ENCODE data around the gene PRKCSH. TPM values are rescaled to one million over a fixed set of nuclear protein-coding genes. Genes with fewer than 3 reads are reported as not detected.

Gene PRKCSH
- total RNA-seq, 1 experiment from 2014 or later = 431 TPM

DNA sequence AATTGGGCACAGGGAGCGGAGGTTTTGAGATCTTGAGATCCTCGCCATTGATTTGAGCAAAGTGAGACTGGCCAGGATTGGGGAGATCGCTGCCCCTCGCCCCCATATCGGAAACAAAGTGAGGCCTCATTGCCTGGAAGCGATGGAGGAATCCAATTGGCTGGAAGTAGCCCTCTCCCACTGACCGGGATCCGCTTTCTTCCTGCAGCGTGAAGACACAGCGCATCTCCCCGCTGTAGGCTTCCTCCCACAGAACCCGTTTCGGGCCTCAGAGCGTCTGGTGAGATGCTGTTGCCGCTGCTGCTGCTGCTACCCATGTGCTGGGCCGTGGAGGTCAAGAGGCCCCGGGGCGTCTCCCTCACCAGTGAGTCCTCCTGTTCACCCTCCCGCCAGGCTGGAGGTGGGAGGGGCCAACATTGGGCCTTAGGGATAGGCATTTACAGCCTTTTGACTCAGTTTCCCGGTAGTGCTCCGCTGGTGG, 438 bp downstream of the PRKCSH start:
- Mint-ChIP-seq H3K4me3 (peak overlapping the region; percentile 98 to 100), H3K27ac (peak overlapping the region; percentile 98 to 100 (median 100)), H3K4me1 (peaks cover 10 to 17% of the 10 kb centered on the region in 2 experiments), H3K9me3 (no peaks in the 10 kb centered on the region), H3K27me3 (ENCODE audit: low read depth) (peaks cover 2% of the 10 kb centered on the region; the same call in 1 of the 2 replicates), H3K36me3 (ENCODE audit: insufficient read depth in 1 of 3, low read depth in 3 of 3) (peaks cover 27 to 46% (median 46%) of the 10 kb centered on the region in 3 experiments)
- Histone ChIP-seq H4K5ac (ENCODE audit: insufficient read length, low read depth, low read length) (peak overlapping the region; percentile 80), H2BK20ac (ENCODE audit: low read depth, low read length, poor library complexity, severe bottlenecking) (no peak overlapping the region), H2AFZ (ENCODE audit: low read length) (no peak overlapping the region), H3K79me2 (ENCODE audit: insufficient read depth, low read length) (peaks cover 4% of the 10 kb centered on the region; the same call in 1 of the 2 replicates), H3K14ac (ENCODE audit: insufficient read depth, low read length) (peak overlapping the region; percentile 94), H3K9me3 (ENCODE audit: control insufficient read depth, low read depth, low read length) (no peaks in the 10 kb centered on the region), H2BK15ac (ENCODE audit: low read depth, low read length) (no peak overlapping the region; the same call in 1 of the 2 replicates), H2BK120ac (ENCODE audit: low read depth, low read length, poor library complexity, severe bottlenecking) (no peak overlapping the region), H4K91ac (ENCODE audit: insufficient read length, low read depth, low read length) (no peak overlapping the region), H2BK5ac (ENCODE audit: insufficient read length, low read length) (peak overlapping the region; percentile 43), H2BK12ac (ENCODE audit: insufficient read length, low read depth, low read length) (no peak overlapping the region), H3K27ac (ENCODE audit: insufficient read length, low read depth, low read length) (no peak overlapping the region), H4K8ac (replicated peaks; ENCODE audit: insufficient read length, low read depth, low read length) (no peak overlapping the region), H3K4me2 (ENCODE audit: insufficient read depth, insufficient read length, low read length) (peak overlapping the region; percentile 94), H4K20me1 (ENCODE audit: control insufficient read depth, insufficient read depth, insufficient read length) (no peaks in the 10 kb centered on the region), H3K23ac (ENCODE audit: insufficient read length, low read depth, low read length) (no peak overlapping the region), H3K18ac (ENCODE audit: insufficient read length, low read depth, low read length) (peak overlapping the region; percentile 80), H3T11ph (ENCODE audit: low read length) (peak overlapping the region; percentile 68), H3K4me1 (ENCODE audit: insufficient read depth, low read length) (peaks cover 3% of the 10 kb centered on the region; the same call in 1 of the 2 replicates), H3K56ac (ENCODE audit: insufficient read length, low read depth, low read length) (no peak overlapping the region), H3K79me1 (ENCODE audit: insufficient read depth, low read depth, low read length, poor library complexity, severe bottlenecking) (peaks cover 7% of the 10 kb centered on the region), H3K23me2 (ENCODE audit: insufficient read length, low read depth, low read length, poor library complexity, severe bottlenecking) (peaks cover 9% of the 10 kb centered on the region), H3K4ac (ENCODE audit: low read depth, low read length) (no peak overlapping the region; the same call in 1 of the 2 replicates), H3K27me3 (ENCODE audit: insufficient read depth, low read length) (no peaks in the 10 kb centered on the region), H2AK5ac (ENCODE audit: insufficient read length, low read length) (no peak overlapping the region), H3K9ac (ENCODE audit: extremely low read depth, insufficient read length, low read length) (peak overlapping the region; percentile 96)
- TF ChIP-seq, protein P1, sequence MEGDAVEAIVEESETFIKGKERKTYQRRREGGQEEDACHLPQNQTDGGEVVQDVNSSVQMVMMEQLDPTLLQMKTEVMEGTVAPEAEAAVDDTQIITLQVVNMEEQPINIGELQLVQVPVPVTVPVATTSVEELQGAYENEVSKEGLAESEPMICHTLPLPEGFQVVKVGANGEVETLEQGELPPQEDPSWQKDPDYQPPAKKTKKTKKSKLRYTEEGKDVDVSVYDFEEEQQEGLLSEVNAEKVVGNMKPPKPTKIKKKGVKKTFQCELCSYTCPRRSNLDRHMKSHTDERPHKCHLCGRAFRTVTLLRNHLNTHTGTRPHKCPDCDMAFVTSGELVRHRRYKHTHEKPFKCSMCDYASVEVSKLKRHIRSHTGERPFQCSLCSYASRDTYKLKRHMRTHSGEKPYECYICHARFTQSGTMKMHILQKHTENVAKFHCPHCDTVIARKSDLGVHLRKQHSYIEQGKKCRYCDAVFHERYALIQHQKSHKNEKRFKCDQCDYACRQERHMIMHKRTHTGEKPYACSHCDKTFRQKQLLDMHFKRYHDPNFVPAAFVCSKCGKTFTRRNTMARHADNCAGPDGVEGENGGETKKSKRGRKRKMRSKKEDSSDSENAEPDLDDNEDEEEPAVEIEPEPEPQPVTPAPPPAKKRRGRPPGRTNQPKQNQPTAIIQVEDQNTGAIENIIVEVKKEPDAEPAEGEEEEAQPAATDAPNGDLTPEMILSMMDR (conservative IDR thresholded peaks at IDR 0.05) = no peak
- DNase-seq = no peak
- no CpG with 5 or more reads among the region's 21 CpGs for WGBS (ENCODE audit: extremely low coverage, insufficient read length, low lambda C conversion rate)

All from H9 (cell line).